SK-N-SH treated with all-trans-retinoic acid at 6 μM for 48 hours (cell line): ENCODE data around the gene PLA2G4A.

Experiments used
- CREB5 ChIP-seq: fragments of 250-450 bp; sonication (Bioruptor Pico); IDR thresholded peaks from 2 replicates; pipeline ENCODE4 v1.5.1; 2020; ENCODE audit warnings: low read depth, mild to moderate bottlenecking, moderate library complexity
- CSDC2 ChIP-seq: fragments of 250-450 bp; sonication (Bioruptor Pico); IDR thresholded peaks from 2 replicates; pipeline ENCODE4 v1.5.0; 2020; ENCODE audit warnings: mild to moderate bottlenecking, moderate library complexity
- OSR1 ChIP-seq: fragments of 250-450 bp; sonication (Bioruptor Pico); IDR thresholded peaks from 2 replicates; pipeline ENCODE4 v1.8.0; 2022; ENCODE audit warnings: moderate library complexity, mild to moderate bottlenecking, inconsistent platforms
- POU6F1 ChIP-seq: fragments of 250-450 bp; sonication (Bioruptor Pico); IDR thresholded peaks from 2 replicates; pipeline ENCODE4 v1.8.0; 2021; ENCODE audit warnings: low read depth, mild to moderate bottlenecking, moderate library complexity, borderline replicate concordance
- PPARA ChIP-seq: fragments of 250-450 bp; sonication (Bioruptor Pico); IDR thresholded peaks from 2 replicates; pipeline ENCODE4 v1.5.0; 2020; ENCODE audit warnings: mild to moderate bottlenecking, borderline replicate concordance
- ZFP3 ChIP-seq: fragments of 250-450 bp; sonication (Bioruptor Pico); IDR thresholded peaks from 2 replicates; pipeline ENCODE4 v1.5.0; 2020; ENCODE audit warnings: mild to moderate bottlenecking, moderate library complexity
- ZNF565 ChIP-seq: fragments of 450-650 bp; formaldehyde crosslinking; conservative IDR thresholded peaks from 2 replicates; pipeline ENCODE4 v1.5.0; 2020; ENCODE audit warnings: low read depth, mild to moderate bottlenecking, moderate library complexity
- TF ChIP-seq, protein P1 (sequence below): fragments of 250-450 bp; sonication (Bioruptor Pico); IDR thresholded peaks from 2 replicates; pipeline ENCODE4 v1.8.0; 2020; ENCODE audit warnings: mild to moderate bottlenecking, moderate library complexity, borderline replicate concordance

- TF ChIP-seq OSR1 (CRISPR knock-in tag): no peak
- TF ChIP-seq CSDC2 (CRISPR knock-in tag): no peak
- TF ChIP-seq, protein P1, sequence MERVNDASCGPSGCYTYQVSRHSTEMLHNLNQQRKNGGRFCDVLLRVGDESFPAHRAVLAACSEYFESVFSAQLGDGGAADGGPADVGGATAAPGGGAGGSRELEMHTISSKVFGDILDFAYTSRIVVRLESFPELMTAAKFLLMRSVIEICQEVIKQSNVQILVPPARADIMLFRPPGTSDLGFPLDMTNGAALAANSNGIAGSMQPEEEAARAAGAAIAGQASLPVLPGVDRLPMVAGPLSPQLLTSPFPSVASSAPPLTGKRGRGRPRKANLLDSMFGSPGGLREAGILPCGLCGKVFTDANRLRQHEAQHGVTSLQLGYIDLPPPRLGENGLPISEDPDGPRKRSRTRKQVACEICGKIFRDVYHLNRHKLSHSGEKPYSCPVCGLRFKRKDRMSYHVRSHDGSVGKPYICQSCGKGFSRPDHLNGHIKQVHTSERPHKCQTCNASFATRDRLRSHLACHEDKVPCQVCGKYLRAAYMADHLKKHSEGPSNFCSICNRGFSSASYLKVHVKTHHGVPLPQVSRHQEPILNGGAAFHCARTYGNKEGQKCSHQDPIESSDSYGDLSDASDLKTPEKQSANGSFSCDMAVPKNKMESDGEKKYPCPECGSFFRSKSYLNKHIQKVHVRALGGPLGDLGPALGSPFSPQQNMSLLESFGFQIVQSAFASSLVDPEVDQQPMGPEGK (CRISPR knock-in tag): no peak
- TF ChIP-seq ZFP3 (CRISPR knock-in tag): no peak
- no peak for TF ChIP-seq CREB5 (CRISPR knock-in tag)
- no peak for TF ChIP-seq POU6F1 (CRISPR knock-in tag)
- TF ChIP-seq PPARA (CRISPR knock-in tag): no peak
- no peak for TF ChIP-seq ZNF565 (CRISPR knock-in tag)
Observed at GRCh38 chr1:186884251-186884650, 55.5 kb downstream of the PLA2G4A start.
